Ammon's horn (tissue), 1 donor: Measurements from ENCODE around the gene FHIT.

Experiments used
- DNase-seq: peaks from one replicate; pipeline ENCODE4 v3.0.0-alpha.2; 2016; ENCODE audit warnings: low spot score

Gene FHIT

DNA sequence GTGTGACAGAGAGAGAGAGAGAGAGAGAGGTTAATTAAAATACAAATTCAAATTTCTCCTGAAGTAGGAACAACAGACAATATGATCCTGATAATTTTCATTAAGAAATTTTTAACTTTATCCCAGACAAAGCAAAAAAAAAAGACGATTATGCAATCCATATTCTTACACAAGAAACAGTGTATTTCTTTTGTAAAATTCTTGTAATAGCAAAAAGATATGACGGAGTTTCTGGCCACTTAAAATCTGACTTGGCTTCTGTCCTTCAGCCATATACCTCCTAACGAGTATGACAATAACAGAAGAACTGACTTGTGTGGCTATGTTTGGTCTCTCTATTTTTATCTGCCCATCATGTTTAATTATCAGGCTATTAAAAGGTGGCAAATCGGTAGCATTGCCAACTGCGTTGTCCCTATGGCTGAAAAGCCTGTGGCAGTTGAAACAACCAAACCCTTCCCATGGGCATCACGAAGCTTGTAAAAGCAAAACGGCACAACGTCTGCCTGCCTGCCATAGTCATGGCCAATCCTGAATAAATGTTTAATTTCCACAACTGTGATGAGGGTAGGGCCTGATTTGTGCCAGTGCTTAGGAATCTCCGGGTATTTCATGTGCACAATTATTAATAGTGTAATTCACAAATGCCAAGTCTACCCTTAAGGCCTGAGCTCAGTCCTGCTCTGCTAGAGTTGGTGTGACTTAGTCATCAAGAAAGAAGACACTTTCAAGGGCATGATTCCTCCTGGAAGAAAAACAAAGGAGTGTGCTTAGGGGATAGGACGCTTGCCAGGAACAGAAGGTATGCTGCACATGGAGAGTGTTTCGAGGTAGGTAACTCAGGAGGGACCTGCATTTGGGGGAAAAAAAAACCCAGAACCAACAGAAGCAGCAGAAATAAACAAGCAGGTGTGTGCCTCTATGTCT, 1090.2 kb downstream of the FHIT start:
- no peak for DNase-seq

DNA sequence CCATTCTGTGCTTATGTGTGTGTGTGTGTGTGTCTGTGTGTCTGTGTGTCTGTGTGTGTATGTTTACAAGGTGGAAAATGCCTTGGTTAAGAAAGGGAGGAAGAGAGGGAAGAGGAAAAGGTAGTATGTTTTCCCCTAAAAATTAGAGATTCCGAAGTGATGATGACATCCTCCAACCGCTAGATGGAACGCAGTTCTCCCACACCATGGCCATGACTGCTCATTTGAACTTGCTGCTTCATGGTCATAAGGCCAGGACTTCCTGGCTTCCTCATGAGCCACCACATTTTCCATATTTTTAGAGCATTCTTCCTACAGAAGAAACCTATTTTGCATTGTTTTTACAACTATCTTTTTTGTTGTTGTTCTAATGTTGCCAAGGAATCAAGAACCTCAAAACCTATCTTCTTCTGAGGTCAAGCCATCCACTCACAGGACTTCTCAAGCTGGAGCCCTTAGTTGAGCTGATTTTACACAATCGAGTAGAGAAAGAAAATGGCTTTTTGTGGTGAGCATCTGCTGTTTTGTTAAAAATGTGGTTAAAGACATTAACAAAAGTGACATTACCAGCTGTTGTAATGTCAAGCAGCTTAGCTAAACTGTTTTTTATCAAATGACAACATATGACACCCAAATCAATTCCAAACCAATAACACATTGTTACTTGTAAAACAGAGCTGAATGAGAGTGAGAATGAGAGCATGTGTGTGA, 1091.0 kb downstream of the FHIT start:
- DNase-seq = peak; percentile 27

DNA sequence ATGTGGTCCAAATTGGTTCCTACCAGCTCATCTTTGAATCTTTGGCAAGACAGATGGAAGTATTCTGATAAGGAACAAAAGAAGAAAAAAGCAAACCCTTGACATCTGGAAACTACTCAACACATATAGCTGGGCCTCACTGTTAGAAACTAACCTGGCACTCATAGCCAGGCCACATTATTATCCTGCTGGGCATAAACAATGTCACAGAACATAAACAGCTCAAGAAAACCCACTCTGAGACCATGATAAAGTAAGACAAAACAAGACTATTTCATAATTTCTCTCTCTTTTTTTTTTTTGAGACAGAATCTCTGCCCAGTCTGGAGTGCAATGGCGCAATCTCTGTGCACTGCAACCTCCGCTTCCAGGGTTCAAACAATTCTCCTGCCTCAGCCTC, 1093.2 kb downstream of the FHIT start:
- DNase-seq = no peak

DNA sequence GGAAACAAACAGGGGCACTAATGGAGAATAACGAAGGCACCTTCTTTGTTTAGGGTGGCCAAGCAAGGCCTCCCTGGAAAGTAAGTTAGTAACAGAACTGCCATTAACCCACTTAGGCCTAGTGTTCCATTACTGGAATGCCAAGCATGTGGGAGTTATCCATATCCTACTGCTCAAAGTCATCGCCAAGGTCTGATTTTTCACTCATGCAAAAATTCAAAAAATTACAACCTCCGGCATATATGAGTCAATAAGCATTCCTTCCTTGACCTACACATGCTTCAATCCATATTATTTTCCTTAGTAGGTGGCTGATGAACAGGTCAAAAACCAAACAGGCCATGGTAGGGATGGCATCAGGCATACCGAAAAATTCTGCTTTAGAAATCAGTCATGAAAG, 1097.2 kb downstream of the FHIT start:
- DNase-seq = no peak

DNA sequence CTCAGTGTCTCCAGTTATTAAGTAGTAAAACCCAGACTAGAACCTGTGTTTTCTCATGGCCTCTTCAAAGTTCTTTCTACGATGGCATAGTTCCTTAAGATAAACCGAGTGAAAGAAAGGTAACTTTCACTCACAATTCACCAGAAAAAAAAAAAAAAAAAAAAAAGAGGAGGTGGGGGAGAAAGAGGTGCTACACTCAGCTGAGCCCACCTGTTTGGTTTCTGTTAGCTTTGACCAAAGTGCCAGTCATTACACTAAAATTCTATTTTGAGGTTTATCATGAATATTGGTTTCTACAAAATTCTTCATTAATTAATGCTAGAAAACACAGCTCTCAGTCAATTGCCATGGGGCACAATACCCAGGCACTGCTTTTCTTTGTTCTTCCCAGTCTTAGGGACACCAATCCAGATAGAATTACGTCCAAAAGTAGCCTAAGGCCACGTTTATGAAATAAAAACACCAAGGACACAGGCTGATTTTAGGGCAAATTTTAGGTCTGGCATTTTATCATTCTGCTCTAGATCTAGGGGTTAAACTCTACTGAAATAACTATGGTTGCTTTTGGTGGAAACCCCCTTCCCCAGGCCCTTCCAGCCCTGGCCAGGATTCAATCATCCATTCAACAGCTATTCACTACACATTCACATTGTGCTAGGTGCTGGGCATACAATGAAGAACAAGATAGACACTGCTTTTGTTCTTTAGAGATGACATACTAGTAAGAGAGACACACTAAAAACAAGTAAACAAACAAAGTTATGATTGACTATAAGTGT, 1097.8 kb downstream of the FHIT start:
- DNase-seq = no peak

DNA sequence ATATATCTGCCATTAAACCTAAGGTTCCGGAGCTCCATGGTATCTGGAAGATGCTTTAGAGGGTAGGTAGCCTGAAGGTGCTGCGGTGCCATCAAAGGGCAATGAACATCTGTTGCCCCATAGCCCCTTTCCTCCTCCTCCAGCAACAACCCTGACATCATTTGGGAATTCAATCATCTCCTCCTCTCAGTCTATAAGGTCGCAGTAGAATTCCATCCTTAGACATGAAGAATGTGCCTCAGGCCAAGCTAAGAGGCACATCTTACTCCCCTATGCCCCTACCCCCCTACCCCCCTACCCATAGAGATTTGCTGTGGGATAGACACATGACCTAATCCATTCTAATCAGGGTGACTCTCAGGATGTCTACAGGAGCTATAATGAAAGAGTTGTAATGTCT, 1101.8 kb downstream of the FHIT start:
- no peak for DNase-seq

DNA sequence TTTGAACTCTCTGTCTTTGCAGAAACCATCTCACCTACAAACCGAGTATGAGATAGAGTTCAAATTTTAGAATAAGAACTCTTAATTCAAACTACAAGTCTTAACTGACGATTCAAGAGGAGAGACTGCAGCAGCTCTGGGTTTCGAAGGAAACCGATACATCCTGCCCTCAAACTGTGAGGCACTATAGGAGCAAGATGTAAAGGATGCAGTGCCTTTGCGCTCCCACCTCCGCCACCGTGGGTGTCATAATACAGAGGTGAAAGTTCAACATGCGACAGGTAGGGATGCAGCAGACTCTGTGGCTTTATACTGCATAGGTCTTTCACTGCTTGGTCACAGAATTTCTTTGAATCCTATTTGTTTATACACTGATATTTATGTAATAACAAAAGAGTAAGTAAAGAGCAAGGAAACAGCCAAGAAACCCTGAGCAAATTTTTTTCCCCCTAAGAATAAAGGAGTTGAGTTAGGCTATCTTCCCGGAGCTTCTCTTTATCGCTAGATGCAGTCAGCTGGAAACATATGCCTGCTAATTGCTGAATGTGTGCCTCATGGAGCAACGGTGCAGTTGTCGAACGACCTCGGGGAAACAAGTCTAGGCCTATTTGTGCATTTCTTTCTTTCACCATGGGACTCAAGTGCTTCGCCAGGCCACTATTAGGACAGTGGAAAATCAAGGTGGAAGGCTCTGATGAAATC, 1103.9 kb downstream of the FHIT start:
- DNase-seq = no peak

DNA sequence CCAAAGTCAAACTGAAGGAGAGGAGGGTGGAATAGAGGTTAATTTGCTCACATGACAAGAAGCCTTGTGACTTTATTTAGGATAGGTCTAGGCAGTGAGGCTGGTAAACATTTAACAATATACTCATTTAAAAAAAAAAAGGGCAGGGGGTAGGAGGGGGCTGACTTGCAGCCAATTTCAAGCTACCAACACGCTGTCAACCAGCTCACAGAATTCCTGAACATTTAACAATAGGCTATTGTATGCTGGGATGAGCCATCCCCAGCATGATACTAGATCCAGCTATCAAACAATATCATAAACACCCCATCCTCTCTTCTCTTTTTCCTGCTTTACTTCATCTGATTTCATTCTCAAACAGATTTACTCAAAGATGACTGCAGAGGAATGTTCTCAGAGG, 1105.1 kb downstream of the FHIT start:
- DNase-seq = peak; percentile 81

DNA sequence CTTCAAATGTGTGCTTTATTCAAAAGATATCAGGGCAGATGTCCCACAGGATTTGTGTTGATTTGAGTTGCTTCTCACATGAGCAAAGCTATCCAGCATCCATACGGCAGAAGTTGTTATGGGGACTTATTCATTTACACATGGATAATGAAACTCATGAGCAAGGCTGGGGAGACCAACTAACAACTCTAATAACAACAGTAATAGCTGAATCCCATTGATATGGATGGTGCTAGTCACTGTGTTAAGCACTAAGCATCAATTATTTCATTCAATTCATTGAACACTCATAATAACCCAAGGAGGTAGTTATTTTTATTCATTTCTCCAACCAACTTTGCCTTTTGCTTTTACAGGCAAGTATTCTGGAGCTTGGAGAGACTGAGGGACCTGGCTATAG, 1107.2 kb downstream of the FHIT start:
- no peak for DNase-seq

DNA sequence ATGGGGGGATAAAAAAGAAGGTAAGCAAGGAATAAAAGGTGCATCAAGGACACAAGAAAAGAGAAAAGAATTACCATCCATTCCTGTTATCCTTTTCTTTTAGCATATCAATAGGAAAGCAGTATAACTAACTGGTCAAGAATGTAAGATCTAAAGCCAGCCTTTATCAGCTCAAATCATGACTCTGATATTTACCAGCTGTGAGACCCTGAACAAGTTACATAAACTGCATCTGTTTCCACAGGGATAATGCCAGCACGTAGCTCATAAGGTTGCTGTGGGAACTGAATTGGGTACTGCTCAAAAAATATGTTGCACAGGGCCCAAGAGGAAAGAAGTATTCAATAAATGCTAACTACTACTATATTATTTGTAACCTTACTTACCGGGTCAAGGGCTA, 1109.2 kb downstream of the FHIT start:
- peak; percentile 31 for DNase-seq

DNA sequence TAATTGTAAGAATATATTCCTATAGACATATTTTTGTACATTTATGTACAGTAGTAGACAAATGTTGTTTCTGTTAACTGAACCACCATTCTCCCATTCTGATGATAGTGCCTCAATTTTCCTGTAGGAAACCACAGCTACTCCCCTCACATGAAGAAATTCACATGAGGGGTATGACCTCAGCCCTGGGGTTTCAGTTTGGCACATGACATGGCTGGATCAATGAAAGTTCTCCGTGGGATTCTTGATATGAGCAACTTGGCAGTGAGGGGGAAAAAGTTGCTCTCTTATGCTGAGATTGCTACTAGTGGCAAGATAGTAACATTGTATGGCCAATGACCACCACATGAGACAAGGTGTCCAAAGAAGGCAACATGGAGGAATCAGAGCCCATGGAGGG, 1111.1 kb downstream of the FHIT start:
- DNase-seq = no peak

DNA sequence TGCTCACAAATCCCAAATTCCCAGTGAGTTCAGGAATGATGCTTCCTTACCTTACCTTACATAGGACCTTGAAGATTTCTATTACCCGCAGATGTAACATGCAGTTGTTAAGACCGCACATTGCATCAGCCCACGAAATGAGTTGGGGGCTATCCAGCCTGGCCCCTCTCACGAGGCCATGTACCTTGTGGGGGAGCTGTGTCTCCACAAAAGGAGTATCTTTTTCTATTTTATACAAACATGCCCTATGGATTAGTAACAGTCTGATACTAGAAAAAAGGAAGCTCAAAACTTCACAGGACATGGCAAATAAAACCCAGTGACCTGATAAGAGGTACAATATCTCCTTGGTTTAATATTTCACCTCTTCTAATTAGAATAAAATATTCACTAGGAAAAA, 1114.7 kb downstream of the FHIT start:
- no peak for DNase-seq

DNA sequence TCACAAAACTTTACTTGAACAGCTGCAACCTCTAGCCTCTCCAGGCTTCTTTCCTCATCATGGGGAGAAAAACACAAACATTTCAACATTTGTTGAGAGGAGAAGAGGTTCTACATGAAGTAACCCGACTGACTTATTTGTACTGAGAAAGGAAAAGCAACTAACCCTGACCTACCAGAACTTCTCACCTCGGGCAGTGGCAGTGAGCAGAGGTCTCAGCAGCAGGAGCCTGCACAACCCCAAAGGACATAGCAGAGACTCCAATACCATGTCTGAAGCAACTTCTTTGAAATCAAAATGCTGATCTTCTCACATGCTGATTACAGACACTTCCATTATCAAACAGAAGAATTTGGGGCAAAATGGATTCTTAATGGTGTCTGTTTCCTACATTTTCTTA, 1115.8 kb downstream of the FHIT start:
- DNase-seq = no peak

DNA sequence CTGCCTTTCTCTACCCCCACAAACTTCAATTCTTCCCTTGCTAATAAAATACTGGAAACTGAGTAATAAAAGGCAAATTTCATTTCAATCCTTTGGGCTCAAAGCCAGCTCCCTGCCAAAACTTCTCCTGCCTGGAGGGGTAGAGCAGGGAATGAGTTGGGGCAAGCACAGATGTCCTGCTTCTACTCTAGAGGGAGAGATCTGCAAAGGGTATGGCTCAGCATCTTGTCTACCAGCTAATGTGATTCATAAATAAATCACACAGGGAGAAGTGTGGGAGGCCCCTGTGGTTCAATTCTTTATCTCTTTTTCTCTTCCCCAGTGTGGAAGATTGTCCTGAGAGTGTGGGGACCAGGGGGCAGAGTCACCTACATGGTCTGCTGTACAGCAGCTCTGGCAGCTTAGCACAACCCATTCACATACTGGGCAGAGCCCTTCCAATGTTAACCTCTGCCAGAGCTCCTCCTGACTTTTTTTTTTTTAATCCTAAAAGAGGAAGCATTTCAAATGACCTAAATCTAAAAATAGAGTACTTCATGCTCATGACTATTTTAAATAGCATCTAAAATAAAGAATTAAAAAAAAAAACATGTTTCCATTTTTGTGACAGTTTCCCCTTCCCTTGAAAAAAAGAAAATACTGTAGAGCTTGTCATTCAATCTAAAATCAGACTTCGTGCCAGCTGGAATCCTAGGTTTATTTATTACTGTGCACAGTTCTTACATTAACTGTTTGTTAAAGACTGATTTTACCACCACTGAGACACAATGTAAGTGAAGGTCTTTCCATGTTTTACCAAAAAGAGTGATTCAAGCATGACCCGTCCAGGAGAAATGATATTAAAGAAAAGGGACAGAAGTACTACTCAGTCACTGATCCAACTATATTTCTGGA, 1117.7 kb downstream of the FHIT start:
- no peak for DNase-seq

DNA sequence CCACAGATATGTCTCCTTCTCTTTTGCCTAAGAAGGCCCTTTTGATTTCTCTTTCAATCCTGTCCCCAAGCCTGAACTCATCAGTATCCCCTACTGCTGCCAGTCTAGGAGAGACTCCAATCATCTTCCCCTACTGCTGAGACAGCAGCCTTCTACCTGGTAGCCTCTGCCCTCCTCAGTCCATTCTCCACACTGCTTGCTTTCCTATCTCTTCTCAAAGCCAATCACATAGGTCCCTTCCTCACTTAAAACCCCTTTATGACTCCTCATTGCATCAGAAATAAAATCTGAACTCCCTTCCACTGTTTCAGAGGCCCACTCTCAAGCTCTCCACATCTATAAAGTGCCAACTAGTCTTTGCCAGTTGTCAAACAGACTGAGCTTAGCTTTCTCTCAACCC, 1119.6 kb downstream of the FHIT start:
- no peak for DNase-seq

DNA sequence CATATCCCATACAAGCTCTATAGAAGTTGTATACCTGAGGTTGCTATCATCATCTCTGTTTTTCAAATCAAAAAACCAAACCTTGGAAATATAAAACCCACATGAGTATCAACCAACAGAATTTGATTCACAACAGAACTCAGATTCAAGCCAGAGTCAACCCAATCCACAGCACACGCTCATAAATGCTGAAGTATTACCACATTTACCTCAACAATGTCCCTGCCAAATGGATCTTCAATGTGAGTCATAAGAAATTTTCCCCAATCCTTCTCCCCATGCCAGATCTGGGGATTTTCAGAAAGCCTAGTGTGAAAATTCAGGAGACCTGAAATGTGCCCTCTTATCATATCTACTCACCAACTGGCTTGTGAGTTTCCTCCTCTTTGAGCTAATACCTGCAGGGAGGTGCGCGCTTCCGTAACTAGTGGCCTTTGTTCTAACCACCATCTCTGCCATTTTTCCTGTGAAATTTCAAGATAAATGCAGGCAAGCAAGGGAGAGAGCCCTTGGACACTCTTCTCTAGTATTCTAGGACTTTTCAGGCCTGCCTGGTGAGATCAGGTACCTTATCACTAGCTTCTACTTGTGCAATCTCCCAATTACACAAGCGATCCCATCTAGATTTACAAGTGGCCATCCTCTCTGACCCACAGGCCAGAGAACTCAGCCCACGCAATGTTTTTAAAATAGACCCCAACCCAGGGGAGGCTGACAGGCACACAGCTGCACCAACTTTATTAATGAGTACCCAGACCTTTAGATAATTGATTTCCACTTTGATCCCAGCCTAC, 1124.5 kb downstream of the FHIT start:
- DNase-seq = no peak

DNA sequence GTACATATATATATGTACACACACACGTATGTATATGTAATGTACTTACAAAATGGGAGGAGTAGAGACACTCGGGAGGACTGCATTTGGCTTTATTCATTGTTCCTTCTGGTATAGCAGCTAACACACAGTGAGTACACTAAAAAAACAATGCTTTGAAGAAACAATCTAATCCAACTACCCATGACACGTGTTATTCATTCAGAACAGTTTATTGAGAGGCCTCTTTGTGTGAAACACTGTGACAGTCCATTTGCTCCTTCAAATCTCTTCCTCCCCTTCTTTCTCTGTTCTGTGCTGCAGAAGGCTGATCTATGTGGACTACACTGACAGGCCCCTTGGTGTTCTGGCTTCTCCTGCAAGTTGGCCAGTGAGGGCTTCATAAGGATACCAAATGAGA, 1125.6 kb downstream of the FHIT start:
- peak; percentile 77 for DNase-seq

DNA sequence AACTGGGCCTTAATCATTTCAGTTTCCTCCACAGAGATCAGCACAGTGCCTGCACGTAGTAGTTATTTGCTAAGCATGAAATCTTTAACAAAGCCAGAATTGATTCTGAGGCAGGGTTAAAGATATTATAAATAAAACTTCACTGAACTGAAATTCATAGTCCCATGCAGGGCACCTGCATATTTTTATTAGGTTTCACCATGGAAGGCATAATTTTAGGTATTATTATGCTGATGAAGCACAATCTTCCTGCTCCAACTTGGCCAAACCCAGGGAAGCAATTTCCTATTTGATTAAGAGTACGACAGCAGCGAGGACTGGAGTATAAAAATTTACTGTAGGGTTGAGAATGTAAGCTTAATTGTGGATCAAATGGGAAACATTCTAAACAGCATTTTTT, 1131.0 kb downstream of the FHIT start:
- no peak for DNase-seq

DNA sequence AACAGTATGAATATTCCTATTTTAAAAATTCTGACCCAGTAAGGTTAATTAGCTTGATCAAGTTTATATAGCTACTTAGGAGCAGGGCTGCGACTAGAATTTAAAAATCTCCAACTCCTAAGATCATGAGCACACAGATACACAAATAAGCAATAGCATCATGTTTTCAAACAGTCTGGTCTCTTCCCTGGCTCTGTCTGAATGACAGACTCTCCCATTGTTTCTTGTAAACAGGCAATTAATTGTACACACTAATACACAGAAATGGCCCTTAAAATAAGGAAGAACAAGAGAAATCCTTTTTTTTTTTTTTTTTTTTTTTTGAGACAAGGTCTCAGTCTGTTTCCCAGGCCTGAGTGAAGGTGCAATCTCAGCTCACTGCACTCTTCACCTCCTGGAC, 1137.1 kb downstream of the FHIT start:
- DNase-seq = peak; percentile 39

DNA sequence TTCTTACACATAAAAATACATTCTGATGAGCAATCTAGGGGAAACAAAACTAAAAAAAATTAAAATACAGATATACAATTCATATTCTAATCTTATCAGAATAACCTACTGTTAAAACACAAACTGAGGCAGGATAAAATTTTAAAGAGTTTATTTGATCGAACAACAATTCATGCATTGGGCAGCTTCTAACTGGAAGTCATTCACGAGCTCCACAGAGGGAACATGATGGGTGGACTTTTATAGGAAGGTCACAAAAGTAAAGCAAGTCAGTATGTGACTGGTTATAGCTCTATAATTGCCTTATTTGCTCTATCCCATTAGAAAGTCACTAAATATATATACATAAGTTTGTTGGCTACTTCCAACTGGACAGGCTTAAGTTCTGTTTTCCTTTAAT, 1144.0 kb downstream of the FHIT start:
- DNase-seq = no peak
